SU-DHL-6 (cell line): ENCODE measurements around the gene BLACAT1.

ENCODE experiments used
- H2AFZ ChIP-seq: fragments of 200-600 bp; sonication (generic); 2 replicates; pipeline ENCODE4 v1.6.1; 2014; ENCODE audit warnings: low read depth, mild to moderate bottlenecking, moderate library complexity, mixed read lengths, antibody characterized with exemption, low read length; ENCODE audit not compliant: severe bottlenecking
- H3F3A ChIP-seq: fragments of 200-600 bp; shearing (Covaris generic); 2 replicates; pipeline ENCODE4 v1.6.0; 2016; ENCODE audit warnings: antibody characterized with exemption, mild to moderate bottlenecking; ENCODE audit not compliant: insufficient read depth
- H3K27ac ChIP-seq: fragments of 200-600 bp; sonication (generic); 2 replicates; pipeline ENCODE4 v1.5.1; 2016; ENCODE audit warnings: low read depth, mild to moderate bottlenecking, low read length, moderate library complexity, mixed read lengths
- H3K27me3 ChIP-seq: fragments of 200-600 bp; sonication (generic), shearing (Covaris generic); 2 replicates; pipeline ENCODE4 v1.6.0; 2014; ENCODE audit warnings: mild to moderate bottlenecking, low read length
- H3K36me3 ChIP-seq: fragments of 200-600 bp; sonication (generic); 2 replicates; pipeline ENCODE4 v1.6.1; 2014; ENCODE audit warnings: mild to moderate bottlenecking, low read length, mixed read lengths
- H3K4me2 ChIP-seq: fragments of 300-600, 200-600 bp; shearing (Covaris generic), sonication (generic); 2 replicates; pipeline ENCODE4 v1.6.0; 2014; ENCODE audit warnings: low read length, low read depth, mild to moderate bottlenecking; ENCODE audit not compliant: poor library complexity, severe bottlenecking
- H3K4me3 ChIP-seq: fragments of 200-600 bp; sonication (generic); 2 replicates; pipeline ENCODE4 v1.5.1; 2014; ENCODE audit warnings: antibody characterized with exemption, low read length, mild to moderate bottlenecking, mixed read lengths; ENCODE audit not compliant: insufficient read depth, poor library complexity, severe bottlenecking
- H3K79me2 ChIP-seq: fragments of 200-600 bp; sonication (generic); 2 replicates; pipeline ENCODE4 v1.6.1; 2014; ENCODE audit warnings: mild to moderate bottlenecking, low read length, moderate library complexity; ENCODE audit not compliant: insufficient read depth
- H3K9ac ChIP-seq: fragments of 200-600 bp; sonication (generic); 2 replicates; pipeline ENCODE4 v1.7.0; 2014; ENCODE audit warnings: mild to moderate bottlenecking, low read length
- H3K9me2 ChIP-seq: fragments of 200-600 bp; sonication (generic); replicated peaks from 2 replicates; pipeline ENCODE4 v1.6.1; 2014; ENCODE audit warnings: low read length; ENCODE audit not compliant: insufficient read depth
- H3K9me3 ChIP-seq: fragments of 200-600 bp; sonication (generic); 2 replicates; pipeline ENCODE4 v1.6.1; 2014; ENCODE audit warnings: low read length, mixed read lengths; ENCODE audit not compliant: insufficient read depth
- H4K20me1 ChIP-seq: fragments of 200-600 bp; sonication (generic); 2 replicates; pipeline ENCODE4 v1.6.1; 2014; ENCODE audit warnings: low read depth, mild to moderate bottlenecking, antibody characterized with exemption, low read length, moderate library complexity, mixed read lengths
- CTCF ChIP-seq: fragments of 200-600 bp; sonication (generic); IDR thresholded peaks from one replicate; pipeline ENCODE4 v1.5.1; 2017; ENCODE audit warnings: antibody characterized with exemption, mild to moderate bottlenecking, low read length, moderate library complexity; ENCODE audit not compliant: insufficient read depth, poor library complexity, severe bottlenecking
- EZH2phosphoT487 ChIP-seq: fragments of 200-600 bp; sonication (generic), shearing (Covaris generic); conservative IDR thresholded peaks from 2 replicates; pipeline ENCODE4 v1.6.1; 2018; ENCODE audit warnings: mild to moderate bottlenecking, antibody characterized with exemption, low read length, moderate library complexity, mixed read lengths

BLACAT1 gene

DNA sequence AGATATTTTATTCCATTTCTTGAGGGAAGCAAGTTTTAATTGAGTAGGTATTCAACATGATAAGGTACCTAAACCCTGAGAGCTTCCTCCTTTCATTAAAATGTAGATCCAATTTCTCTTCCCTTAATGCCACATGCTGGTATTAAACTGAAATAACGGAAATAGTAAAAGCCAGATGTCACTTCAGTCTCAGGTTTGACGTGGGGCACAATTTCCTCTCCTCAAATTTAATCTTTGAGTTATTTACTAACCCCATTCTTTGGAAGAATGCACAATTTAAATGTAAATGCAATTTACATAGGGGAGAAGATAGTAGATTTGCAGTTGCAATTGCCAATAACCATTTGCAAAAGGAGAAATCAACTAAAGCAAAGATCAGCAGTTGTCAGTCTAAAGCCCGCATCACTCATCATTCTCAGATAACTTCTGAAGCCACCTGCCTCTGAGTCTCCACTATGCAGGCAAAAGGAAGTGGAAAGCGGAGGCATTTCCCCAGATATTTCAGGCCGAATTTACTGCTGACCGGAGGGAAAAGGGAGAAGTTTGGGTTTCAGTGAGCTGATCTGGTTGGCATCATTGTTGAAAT lies 31.9 kb downstream of the BLACAT1 start:
- no peaks in the 10 kb centered on the region for H3K27me3 ChIP-seq

DNA sequence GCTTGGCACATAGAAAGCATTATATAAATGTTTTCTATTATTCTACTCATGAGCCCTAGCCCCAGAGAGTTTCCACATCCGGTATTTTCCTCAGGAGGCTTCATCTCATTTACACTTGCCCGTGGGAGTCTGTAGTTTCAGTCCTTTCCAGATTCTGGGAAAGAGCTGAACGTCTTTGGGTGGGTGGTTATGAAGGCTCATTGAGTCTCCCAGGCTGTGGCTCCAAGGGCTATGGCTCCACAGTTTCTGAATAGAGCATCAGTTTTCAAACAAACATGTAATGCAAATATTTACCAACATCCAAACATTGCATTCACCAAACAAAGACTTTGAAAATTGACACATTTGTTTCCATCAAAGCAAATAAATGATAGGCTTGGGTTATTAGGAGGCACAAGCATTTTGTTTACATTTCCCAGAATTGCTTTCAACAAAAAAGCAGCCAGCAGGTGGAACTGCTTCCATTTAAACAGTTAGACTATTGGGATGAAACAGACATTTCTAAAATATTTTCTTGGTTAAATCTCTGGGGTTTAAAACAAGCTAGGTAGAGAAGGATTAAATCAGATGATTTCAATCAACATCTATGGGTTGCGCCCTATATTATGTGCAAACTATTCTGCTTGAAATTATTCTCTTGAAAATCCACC lies 32.7 kb downstream of the BLACAT1 start:
- Histone ChIP-seq H3F3A (no peaks in the 10 kb centered on the region), H3K27ac (no peak overlapping the region), H3K79me2 (no peaks in the 10 kb centered on the region), H3K9me3 (no peaks in the 10 kb centered on the region), H3K4me2 (no peak overlapping the region), H3K9me2 (no peaks in the 10 kb centered on the region), H3K4me3 (no peak overlapping the region), H3K36me3 (no peaks in the 10 kb centered on the region), H4K20me1 (no peaks in the 10 kb centered on the region), H3K9ac (no peak overlapping the region), H3K27me3 (no peaks in the 10 kb centered on the region), H2AFZ (no peak overlapping the region)
- TF ChIP-seq EZH2phosphoT487 = no peak
- no peak for TF ChIP-seq CTCF

More for the DNA sequence above, 31.9 kb downstream of the BLACAT1 start:
- Histone ChIP-seq H3K9ac (no peak overlapping the region), H3K36me3 (no peaks in the 10 kb centered on the region), H3K27ac (no peak overlapping the region), H4K20me1 (no peaks in the 10 kb centered on the region), H3K4me3 (no peak overlapping the region), H3K9me2 (no peaks in the 10 kb centered on the region), H3K79me2 (no peaks in the 10 kb centered on the region), H3K9me3 (no peaks in the 10 kb centered on the region), H3K4me2 (no peak overlapping the region), H3F3A (no peaks in the 10 kb centered on the region), H2AFZ (no peak overlapping the region)
- TF ChIP-seq CTCF (no peak), EZH2phosphoT487 (no peak)

DNA sequence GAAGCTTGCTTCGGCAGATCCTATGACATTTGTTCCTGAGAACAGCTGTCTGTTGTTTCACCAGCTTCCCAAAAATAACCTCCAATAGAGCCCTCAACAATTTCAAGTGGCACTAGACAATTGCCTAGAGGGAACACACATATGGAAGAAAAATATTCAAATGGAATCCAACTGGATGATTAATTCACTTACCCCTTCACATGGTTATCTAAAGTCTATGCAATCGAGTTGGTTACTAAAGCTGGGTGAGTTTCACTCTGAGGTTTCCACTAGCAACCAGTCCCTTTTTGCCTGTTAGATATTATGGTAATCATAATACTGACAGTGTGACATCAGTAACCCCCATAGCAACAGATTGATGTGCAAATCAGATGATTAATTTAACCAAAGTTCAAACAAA lies 34.0 kb downstream of the BLACAT1 start, which contains the start of gene LEMD1:
Gene LEMD1, minus strand, starts transcription at position 259 of the 400 bp plus-strand sequence. CDS start 1,520 bp downstream, outside the sequence.
- Histone ChIP-seq H3K27ac (no peak within 1 kb of the TSS), H3K9me3 (no peaks in the 10 kb centered on the region), H3F3A (no peaks in the 10 kb centered on the region), H4K20me1 (no peaks in the 10 kb centered on the region), H3K27me3 (no peaks in the 10 kb centered on the region), H2AFZ (no peak within 1 kb of the TSS), H3K4me3 (no peak within 1 kb of the TSS), H3K9me2 (no peaks in the 10 kb centered on the region), H3K79me2 (no peaks in the 10 kb centered on the region), H3K36me3 (no peaks in the 10 kb centered on the region), H3K9ac (no peak within 1 kb of the TSS), H3K4me2 (no peak within 1 kb of the TSS)
- no peak for TF ChIP-seq CTCF
- TF ChIP-seq EZH2phosphoT487 = no peak
